Calu3 (cell line): ENCODE data around the gene SLC9A3. TPM values are rescaled to one million over a fixed set of nuclear protein-coding genes. Genes with fewer than 3 reads are reported as not detected.
A peak's percentile ranks its signal among the peaks of the same experiment; 100 is the strongest.

Experiments used
- BruUV-seq: library from RNA; stranded (reverse); fragments of 400-500 nt; replicated peaks from 2 replicates; lab custom pipeline; 2021; lab: Mats Ljungman, UMichigan
- CTCF ChIA-PET: fragments of 300-600 bp; sonication (Branson Sonifier 250); formaldehyde crosslinking; loops from one replicate; lab custom pipeline; 2022; ENCODE audit warnings: antibody characterized with exemption; lab: Charles Lee
- DNase-seq: peaks from one replicate; pipeline ENCODE4 v3.0.0; 2022
- H3K27ac Mint-ChIP-seq: one replicate; pipeline ENCODE4 v1.8.0; 2022; ENCODE audit warnings: mixed read lengths; ENCODE audit not compliant: unreplicated experiment
- H3K27me3 Mint-ChIP-seq: one replicate; pipeline ENCODE4 v1.8.0; 2022; ENCODE audit warnings: mixed read lengths; ENCODE audit not compliant: unreplicated experiment
- H3K36me3 Mint-ChIP-seq: one replicate; pipeline ENCODE4 v1.8.0; 2022; ENCODE audit warnings: mild to moderate bottlenecking, moderate library complexity, mixed read lengths; ENCODE audit not compliant: insufficient read depth, unreplicated experiment
- H3K4me1 Mint-ChIP-seq: one replicate; pipeline ENCODE4 v1.8.0; 2022; ENCODE audit warnings: mild to moderate bottlenecking, low read depth, mixed read lengths; ENCODE audit not compliant: unreplicated experiment
- H3K4me3 Mint-ChIP-seq: one replicate; pipeline ENCODE4 v1.8.0; 2022; ENCODE audit warnings: mild to moderate bottlenecking, low read depth, moderate library complexity, mixed read lengths; ENCODE audit not compliant: unreplicated experiment
- H3K9me3 Mint-ChIP-seq: one replicate; pipeline ENCODE4 v1.8.0; 2022; ENCODE audit warnings: low read depth, mixed read lengths; ENCODE audit not compliant: unreplicated experiment
- intact Hi-C: fragments of 100-400 bp; cut with micrococcal nuclease; formaldehyde crosslinking; loops from one replicate; pipeline ENCODE4 v1.10.0; 2022; ENCODE audit not compliant: unreplicated experiment
- total RNA-seq: library from RNA; stranded (reverse); gene quantifications from 2 replicates; pipeline ENCODE4 v1.2.3, GENCODE V29; 2022
- TF ChIP-seq, protein P1 (sequence below): fragments of 200-600 bp; IDR thresholded peaks from one replicate; pipeline ENCODE4 v1.8.0; 2022; ENCODE audit warnings: antibody characterized with exemption; ENCODE audit not compliant: unreplicated experiment

Gene SLC9A3
- total RNA-seq, 1 experiment from 2014 or later: 1.1 TPM

DNA sequence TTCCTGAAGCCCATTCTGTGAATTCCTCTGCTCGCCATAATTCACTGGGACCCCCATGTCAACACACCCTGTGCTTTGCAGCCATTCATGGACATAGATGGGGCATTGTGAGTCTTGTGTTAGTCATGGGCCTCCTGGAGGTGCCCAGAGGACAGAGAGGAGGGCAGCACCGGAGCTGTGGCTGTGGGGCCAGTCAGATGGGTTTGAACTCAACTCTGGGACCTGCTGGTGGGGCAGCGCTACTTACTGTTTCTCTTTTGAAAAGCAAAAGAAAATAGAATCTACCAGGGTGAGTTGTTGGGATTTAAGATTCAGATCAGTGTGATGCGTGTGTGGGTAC is 92.6 kb downstream of the SLC9A3 start:
- BruUV-seq: no TSS peak

DNA sequence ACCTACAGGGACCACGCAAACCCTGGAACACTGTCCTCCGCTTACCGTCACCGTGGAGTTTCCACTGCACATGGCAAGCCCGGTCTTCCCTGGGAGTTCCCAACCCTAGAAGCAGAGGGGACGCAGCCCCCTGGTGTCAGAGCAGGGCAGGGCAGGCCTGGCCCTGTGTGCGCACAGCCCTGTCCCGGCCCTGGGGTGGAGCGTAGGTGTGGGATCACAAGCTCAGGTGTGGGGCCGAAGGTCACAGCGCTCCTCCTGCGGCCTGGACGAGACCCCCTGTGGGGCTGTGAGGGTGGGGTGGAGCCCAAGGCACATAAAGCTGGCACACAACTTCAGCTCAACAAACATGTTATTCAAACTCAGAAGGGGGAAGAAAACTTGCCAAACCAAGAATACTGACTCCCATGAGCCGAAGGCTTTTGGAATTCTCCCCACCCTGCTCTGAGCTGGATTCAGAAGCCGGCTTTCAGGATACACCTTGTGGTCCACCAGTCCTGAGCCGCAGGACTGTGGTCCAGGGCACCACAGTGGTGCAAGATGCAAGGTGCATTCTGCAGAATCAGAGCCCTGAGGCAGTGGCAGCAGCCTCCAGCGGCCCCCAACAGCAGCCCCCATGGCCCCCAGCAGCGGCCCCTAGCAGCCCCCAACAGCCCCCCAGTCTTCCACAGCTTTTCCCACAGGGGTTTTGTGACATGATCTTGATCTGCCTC is 93.1 kb downstream of the SLC9A3 start:
- intact Hi-C loops: no loop called here
- peaks cover 5% of the 10 kb centered on the region for H3K9me3 Mint-ChIP-seq
- H3K27ac Mint-ChIP-seq: no peak overlapping the region
- TF ChIP-seq, protein P1, sequence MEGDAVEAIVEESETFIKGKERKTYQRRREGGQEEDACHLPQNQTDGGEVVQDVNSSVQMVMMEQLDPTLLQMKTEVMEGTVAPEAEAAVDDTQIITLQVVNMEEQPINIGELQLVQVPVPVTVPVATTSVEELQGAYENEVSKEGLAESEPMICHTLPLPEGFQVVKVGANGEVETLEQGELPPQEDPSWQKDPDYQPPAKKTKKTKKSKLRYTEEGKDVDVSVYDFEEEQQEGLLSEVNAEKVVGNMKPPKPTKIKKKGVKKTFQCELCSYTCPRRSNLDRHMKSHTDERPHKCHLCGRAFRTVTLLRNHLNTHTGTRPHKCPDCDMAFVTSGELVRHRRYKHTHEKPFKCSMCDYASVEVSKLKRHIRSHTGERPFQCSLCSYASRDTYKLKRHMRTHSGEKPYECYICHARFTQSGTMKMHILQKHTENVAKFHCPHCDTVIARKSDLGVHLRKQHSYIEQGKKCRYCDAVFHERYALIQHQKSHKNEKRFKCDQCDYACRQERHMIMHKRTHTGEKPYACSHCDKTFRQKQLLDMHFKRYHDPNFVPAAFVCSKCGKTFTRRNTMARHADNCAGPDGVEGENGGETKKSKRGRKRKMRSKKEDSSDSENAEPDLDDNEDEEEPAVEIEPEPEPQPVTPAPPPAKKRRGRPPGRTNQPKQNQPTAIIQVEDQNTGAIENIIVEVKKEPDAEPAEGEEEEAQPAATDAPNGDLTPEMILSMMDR: peak; percentile 71
- H3K4me3 Mint-ChIP-seq: no peak overlapping the region
- peak; percentile 81 for DNase-seq
- H3K27me3 Mint-ChIP-seq: peaks cover 9% of the 10 kb centered on the region
- no peaks in the 10 kb centered on the region for H3K36me3 Mint-ChIP-seq
- H3K4me1 Mint-ChIP-seq: peaks cover 12% of the 10 kb centered on the region
- no TSS peak for BruUV-seq
- CTCF ChIA-PET: interaction anchor here (0.6 to 1.1 kb wide), 5 partner anchors 78 to 114 kb away, joined by 3 to 13 read pairs (median 4); partner anchors contain the start of gene AHRR

More for the DNA sequence above, 92.6 kb downstream of the SLC9A3 start:
- Mint-ChIP-seq H3K36me3 (no peaks in the 10 kb centered on the region), H3K27me3 (peaks cover 4% of the 10 kb centered on the region), H3K4me1 (peaks cover 12% of the 10 kb centered on the region), H3K9me3 (no peaks in the 10 kb centered on the region), H3K27ac (no peak overlapping the region), H3K4me3 (no peak overlapping the region)
- intact Hi-C loops: no loop called here
- TF ChIP-seq, protein P1: no peak
- CTCF ChIA-PET: interaction anchor here (0.6 to 1.1 kb wide), 6 partner anchors 77 to 115 kb away, joined by 3 to 13 read pairs (median 4); partner anchors contain the start of gene AHRR
- DNase-seq: no peak

DNA sequence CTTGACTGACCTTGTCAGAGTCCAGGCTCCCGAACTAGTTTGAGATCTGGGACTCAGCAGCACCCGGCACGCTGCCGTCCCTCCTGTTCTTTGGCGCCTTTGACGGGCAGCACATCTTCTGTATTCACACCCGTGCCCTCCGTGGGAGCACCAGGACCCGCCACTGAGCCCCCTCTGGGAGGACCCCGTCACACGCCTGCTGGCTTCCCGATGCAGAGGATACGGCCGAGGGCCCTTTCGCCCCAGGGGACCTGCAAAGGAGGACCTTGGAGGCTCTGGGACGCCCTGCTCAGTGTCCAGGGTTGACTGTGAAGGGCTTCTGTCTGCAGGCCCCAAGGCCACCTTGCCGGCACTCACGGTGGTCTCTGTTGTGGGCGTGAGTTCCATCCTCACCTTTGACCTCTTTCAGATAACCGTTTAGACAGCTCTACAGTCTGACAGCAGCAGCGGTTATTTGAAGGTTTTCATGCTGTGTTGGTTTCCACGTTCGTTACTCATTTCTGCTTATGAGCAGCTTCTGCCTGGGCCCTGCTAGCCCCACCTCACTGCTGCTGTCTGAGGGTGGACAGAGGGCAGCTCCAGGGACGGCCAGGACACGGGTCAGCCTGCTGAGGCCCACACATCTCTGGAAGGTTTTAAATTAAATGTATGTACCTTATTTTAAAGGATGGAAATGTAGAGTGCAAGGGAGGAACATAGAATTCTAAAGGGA is 93.9 kb downstream of the SLC9A3 start:
- intact Hi-C loops: no loop called here
- no TSS peak for BruUV-seq
- H3K36me3 Mint-ChIP-seq: no peaks in the 10 kb centered on the region
- no peak overlapping the region for H3K27ac Mint-ChIP-seq
- H3K4me3 Mint-ChIP-seq: no peak overlapping the region
- CTCF ChIA-PET: interaction anchor here (1.0 to 1.1 kb wide), 2 partner anchors 109 to 114 kb away, joined by 5 to 13 read pairs; partner anchors contain the start of gene AHRR
- peaks cover 17% of the 10 kb centered on the region for H3K27me3 Mint-ChIP-seq
- H3K4me1 Mint-ChIP-seq: peaks cover 12% of the 10 kb centered on the region
- TF ChIP-seq, protein P1: no peak
- peaks cover 7% of the 10 kb centered on the region for H3K9me3 Mint-ChIP-seq
- no peak for DNase-seq

DNA sequence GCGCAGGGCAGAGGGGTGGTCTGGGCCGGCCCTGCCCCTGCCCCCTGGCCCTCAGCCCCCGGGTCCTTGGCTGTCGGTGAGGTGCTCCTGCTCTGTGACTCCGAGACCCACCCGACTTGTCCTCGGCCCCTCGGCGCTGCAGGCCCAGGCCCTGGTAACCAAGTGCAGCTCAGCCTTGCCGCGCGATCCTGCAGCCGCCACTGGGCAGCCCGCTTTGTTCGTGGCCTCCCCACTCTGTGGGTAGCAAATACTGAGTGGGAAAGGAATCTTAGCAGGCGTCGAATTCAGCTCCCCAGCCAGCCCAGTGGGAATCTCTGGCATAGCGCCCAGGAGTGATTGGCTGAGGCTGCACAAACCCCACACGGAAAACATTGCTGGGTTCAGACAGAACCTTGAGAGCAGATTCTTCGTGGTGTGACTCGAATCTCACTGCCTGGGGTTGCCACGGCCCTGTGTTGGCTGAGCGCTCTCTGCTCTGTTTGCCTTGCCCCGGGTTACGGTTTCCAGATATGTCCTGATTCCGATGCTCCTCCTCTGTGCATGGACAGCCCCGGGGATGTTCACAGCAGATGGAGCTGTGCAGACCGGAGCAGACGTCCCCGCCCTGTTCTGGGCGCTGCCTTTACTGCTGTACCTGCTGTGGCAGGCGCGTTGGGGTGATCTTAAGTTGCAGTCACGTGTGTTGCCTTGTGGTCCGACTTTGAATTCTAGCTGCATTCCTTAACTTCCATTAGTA is 94.6 kb downstream of the SLC9A3 start:
- CTCF ChIA-PET: no interaction called here
- no peak overlapping the region for H3K4me3 Mint-ChIP-seq
- no TSS peak for BruUV-seq
- peaks cover 12% of the 10 kb centered on the region for H3K4me1 Mint-ChIP-seq
- intact Hi-C loops: no loop called here
- TF ChIP-seq, protein P1: no peak
- peaks cover 17% of the 10 kb centered on the region for H3K27me3 Mint-ChIP-seq
- H3K27ac Mint-ChIP-seq: no peak overlapping the region
- no peaks in the 10 kb centered on the region for H3K36me3 Mint-ChIP-seq
- DNase-seq: no peak
- peaks cover 7% of the 10 kb centered on the region for H3K9me3 Mint-ChIP-seq
